IMR-90 (cell line): ENCODE measurements around the gene TBC1D23. TPM values are rescaled to one million over a fixed set of nuclear protein-coding genes. Genes with fewer than 3 reads are reported as not detected.

Source experiments
- ATAC-seq: fragments of 200-7000 bp; cut with Tn5 transposase; 2 replicates; pipeline ENCODE4 v1.9.1; 2020; ENCODE audit warnings: low read depth, mild to moderate bottlenecking, moderate library complexity
- BruUV-seq: library from RNA; stranded (reverse); fragments of 400-500 nt; replicated peaks from 2 replicates; lab custom pipeline; 2021; lab: Mats Ljungman, UMichigan
- CTCF ChIA-PET: fragments of 300-600 bp; formaldehyde crosslinking; extraction: SDS; loops from one replicate; lab custom pipeline; 2021; ENCODE audit warnings: antibody characterized with exemption; lab: Yijun Ruan, JAX
- POLR2A ChIA-PET: fragments of 300-600 bp; sonication (Branson Sonifier 250); formaldehyde crosslinking; loops from one replicate; lab custom pipeline; 2022; ENCODE audit warnings: antibody characterized with exemption; ENCODE audit not compliant: unreplicated experiment; lab: Charles Lee
- DNase-seq: peaks from one replicate; pipeline ENCODE4 v3.0.0; 2013
- H2AFZ ChIP-seq: replicated peaks from 2 replicates; pipeline ENCODE3; 2013; ENCODE audit warnings: low read length, mild to moderate bottlenecking; ENCODE audit not compliant: poor library complexity
- H2AK5ac ChIP-seq: 2 replicates; pipeline ENCODE4 v1.6.1; 2013; ENCODE audit warnings: low read depth, low read length, inconsistent platforms
- H2AK9ac ChIP-seq: replicated peaks from 2 replicates; pipeline ENCODE3; 2013; ENCODE audit warnings: mild to moderate bottlenecking, low read depth, low read length, moderate library complexity; ENCODE audit not compliant: poor library complexity
- H2BK120ac ChIP-seq: 2 replicates; pipeline ENCODE4 v1.6.1; 2013; ENCODE audit warnings: low read depth, low read length, inconsistent platforms
- H2BK15ac ChIP-seq: 3 replicates; pipeline ENCODE4 v1.6.1; 2013; ENCODE audit warnings: low read depth, low read length, inconsistent platforms
- H2BK20ac ChIP-seq: 2 replicates; pipeline ENCODE4 v1.6.1; 2013; ENCODE audit warnings: low read depth, mild to moderate bottlenecking, inconsistent platforms, low read length, moderate library complexity
- H2BK5ac ChIP-seq: 2 replicates; pipeline ENCODE4 v1.6.1; 2013; ENCODE audit warnings: mild to moderate bottlenecking, low read depth, low read length, inconsistent platforms; ENCODE audit not compliant: poor library complexity, severe bottlenecking
- H3K14ac ChIP-seq: replicated peaks from 2 replicates; pipeline ENCODE4 v1.6.1; 2013; ENCODE audit warnings: low read depth, low read length, inconsistent platforms
- H3K18ac ChIP-seq: 2 replicates; pipeline ENCODE4 v1.6.1; 2013; ENCODE audit warnings: low read depth, low read length, control low read depth
- H3K23ac ChIP-seq: 2 replicates; pipeline ENCODE4 v1.6.1; 2013; ENCODE audit warnings: low read depth, low read length, inconsistent platforms
- H3K27ac ChIP-seq: 2 replicates; pipeline ENCODE4 v1.5.1; 2013; ENCODE audit warnings: mild to moderate bottlenecking, control low read depth, low read length; ENCODE audit not compliant: insufficient read depth
- H3K27me3 ChIP-seq: 2 replicates; pipeline ENCODE4 v1.6.1; 2013; ENCODE audit warnings: low read length; ENCODE audit not compliant: control insufficient read depth, insufficient read depth
- H3K36me3 ChIP-seq: 2 replicates; pipeline ENCODE4 v1.6.1; 2013; ENCODE audit warnings: low read length, mixed read lengths; ENCODE audit not compliant: control insufficient read depth, insufficient read depth
- H3K4ac ChIP-seq: 2 replicates; pipeline ENCODE4 v1.6.1; 2013; ENCODE audit warnings: low read depth, low read length, inconsistent platforms
- H3K4me1 ChIP-seq: 2 replicates; pipeline ENCODE4 v1.6.1; 2013; ENCODE audit warnings: low read length, mixed read lengths; ENCODE audit not compliant: control insufficient read depth, insufficient read depth
- H3K4me2 ChIP-seq: 2 replicates; pipeline ENCODE4 v1.6.1; 2013; ENCODE audit warnings: low read depth, mild to moderate bottlenecking, control low read depth, low read length, moderate library complexity
- H3K4me3 ChIP-seq: 2 replicates; pipeline ENCODE4 v1.5.1; 2013; ENCODE audit warnings: low read depth, mild to moderate bottlenecking, control low read depth, low read length, moderate library complexity; ENCODE audit not compliant: insufficient read depth
- H3K56ac ChIP-seq: 2 replicates; pipeline ENCODE4 v1.6.1; 2013; ENCODE audit warnings: low read length, inconsistent platforms; ENCODE audit not compliant: insufficient read depth; ENCODE audit errors: extremely low read depth
- H3K79me1 ChIP-seq, 2 experiments: 2 replicates each; pipeline ENCODE4 v1.6.1; 2013; ENCODE audit warnings: low read length in 2 of 2, inconsistent platforms in 1 of 2, low read depth in 1 of 2
- H3K9ac ChIP-seq: 2 replicates; pipeline ENCODE4 v1.6.1; 2013; ENCODE audit warnings: low read depth, low read length, control low read depth
- H3K9me1 ChIP-seq: 2 replicates; pipeline ENCODE4 v1.6.1; 2013; ENCODE audit warnings: low read length, inconsistent platforms; ENCODE audit not compliant: insufficient read depth
- H3K9me3 ChIP-seq: 2 replicates; pipeline ENCODE4 v1.6.1; 2013; ENCODE audit warnings: low read length; ENCODE audit not compliant: control insufficient read depth, insufficient read depth
- H4K20me1 ChIP-seq: 2 replicates; pipeline ENCODE4 v1.6.1; 2013; ENCODE audit warnings: low read length, inconsistent platforms; ENCODE audit not compliant: insufficient read depth
- H4K5ac ChIP-seq: 2 replicates; pipeline ENCODE4 v1.6.1; 2013; ENCODE audit warnings: mild to moderate bottlenecking, low read depth, low read length, control low read depth
- H4K8ac ChIP-seq, 2 experiments: 2 replicates each; pipeline ENCODE4 v1.6.1; 2013; ENCODE audit warnings: low read depth in 2 of 2, low read length in 2 of 2, control low read depth in 1 of 2, inconsistent platforms in 1 of 2
- H4K91ac ChIP-seq: 2 replicates; pipeline ENCODE4 v1.6.1; 2013; ENCODE audit warnings: low read depth, low read length, inconsistent platforms; ENCODE audit not compliant: insufficient read depth
- BHLHE40 ChIP-seq: fragments of 150-350 bp; IDR thresholded peaks from 2 replicates; pipeline ENCODE4 v1.6.1; 2016; ENCODE audit warnings: mild to moderate bottlenecking, low read depth, low read length
- CEBPB ChIP-seq: IDR thresholded peaks from 2 replicates; pipeline ENCODE4 v1.6.1; 2012; ENCODE audit warnings: low read depth, low read length, improper control_type of control experiment
- CHD1 ChIP-seq: IDR thresholded peaks from 2 replicates; pipeline ENCODE4 v1.6.1; 2012; ENCODE audit warnings: low read depth, low read length, improper control_type of control experiment
- MAFK ChIP-seq: IDR thresholded peaks from 2 replicates; pipeline ENCODE4 v1.6.1; 2012; ENCODE audit warnings: low read depth, low read length, improper control_type of control experiment
- MXI1 ChIP-seq: IDR thresholded peaks from 2 replicates; pipeline ENCODE4 v1.6.1; 2012; ENCODE audit warnings: low read depth, mild to moderate bottlenecking, low read length, moderate library complexity, borderline replicate concordance
- RFX5 ChIP-seq: IDR thresholded peaks from 2 replicates; pipeline ENCODE4 v1.8.0; 2012; ENCODE audit warnings: low read depth, mild to moderate bottlenecking, low read length, moderate library complexity
- USF2 ChIP-seq: fragments of 150-350 bp; IDR thresholded peaks from 2 replicates; pipeline ENCODE4 v1.6.1; 2017; ENCODE audit warnings: mild to moderate bottlenecking, antibody characterized with exemption, low read length, low read depth
- WGBS, 2 experiments: methylation state at CpG; one replicate each; pipeline versions ENCODE4 v1.1.5 to v1.1.7; 2013; ENCODE audit warnings: missing lambda C conversion rate in 2 of 2; ENCODE audit not compliant: insufficient read length in 1 of 2; ENCODE audit errors: extremely low coverage in 2 of 2; 5-methylcytosine and 5-hydroxymethylcytosine counted together
- dilution Hi-C: fragments of 300-500 bp; cut with HindIII; formaldehyde crosslinking; loops from one replicate; pipeline ENCODE4 v1.14.3; 2018; ENCODE audit warnings: low sequenced_read_pairs; ENCODE audit not compliant: unreplicated experiment
- in situ Hi-C: fragments of 300-500 bp; cut with MboI; formaldehyde crosslinking; loops from 3 replicates; pipeline ENCODE4 v1.14.3; 2019; ENCODE audit warnings: low sequenced_read_pairs, inconsistent platforms, mixed read lengths
- intact Hi-C: fragments of 100-400 bp; cut with micrococcal nuclease; formaldehyde crosslinking; loops from 2 replicates; pipeline ENCODE4 v1.10.0; 2022
- polyA plus RNA-seq, 3 experiments: library from polyadenylated mRNA; depleted of rRNA; stranded (reverse); fragments of >200 nt; gene quantifications; 2 replicates each; pipeline ENCODE4 v1.2.3, GENCODE V29; 2012; ENCODE audit warnings: low replicate concordance in 1 of 3
- total RNA-seq: library from RNA; depleted of rRNA; stranded (reverse); fragments of >200 nt; gene quantifications from 2 replicates; pipeline ENCODE4 v1.2.3, GENCODE V29; 2012

TBC1D23 gene
- total and polyA plus RNA-seq, 2 of the 4 experiments (the other 2 are of a cell fraction): 21.2 to 67.0 TPM

- H3K9me1 ChIP-seq: no peaks in the 10 kb centered on the region
- peaks cover 11% of the 10 kb centered on the region for H3K4me1 ChIP-seq
- peak overlapping the region; percentile 99 for H2AK9ac ChIP-seq
- H3K27ac ChIP-seq: peak overlapping the region; percentile 59
- peaks cover 0 to 32% of the 10 kb centered on the region in 2 experiments; a peak in 3 of 4 replicates for H3K79me1 ChIP-seq
- H2BK120ac ChIP-seq: peak overlapping the region; percentile 85
- H2AFZ ChIP-seq: peak overlapping the region; percentile 95
- BruUV-seq: TSS peak; percentile 54
- peak overlapping the region; percentile 91 for H3K4me2 ChIP-seq
- peaks cover 18% of the 10 kb centered on the region; the same call in 1 of the 2 replicates for H4K20me1 ChIP-seq
- H3K14ac ChIP-seq: peak overlapping the region; percentile 85
- H2BK20ac ChIP-seq: peak overlapping the region; percentile 13; the same call in 1 of the 2 replicates
- TF ChIP-seq CHD1: no peak
- no peak for TF ChIP-seq USF2
- no peak for TF ChIP-seq RFX5
- no peak for TF ChIP-seq MAFK
- TF ChIP-seq CEBPB: no peak
- TF ChIP-seq BHLHE40: no peak
- peak; percentile 38; the same call in 1 of the 2 replicates for TF ChIP-seq MXI1
- DNase-seq (peak; percentile 51), ATAC-seq (0 out of 2 replicates have a peak, but pooled peaks have one; percentile 4)
- intact Hi-C loops: no loop called here
- no peaks in the 10 kb centered on the region for H3K27me3 ChIP-seq
- H4K5ac ChIP-seq: peak overlapping the region; percentile 83
- H4K8ac ChIP-seq: peak overlapping the region; percentile 70 to 96
- ChIA-PET CTCF (no interaction called here), POLR2A (interaction anchor here (0.6 to 1.3 kb wide), 10 partner anchors 10 to 623 kb away, joined by 3 to 5 read pairs (median 3); no protein-coding TSS in a partner anchor)
- H4K91ac ChIP-seq: peak overlapping the region; percentile 72
- no peaks in the 10 kb centered on the region for H3K9me3 ChIP-seq
- H2BK5ac ChIP-seq: peak overlapping the region; percentile 89
- H3K36me3 ChIP-seq: no peaks in the 10 kb centered on the region
- peak overlapping the region; percentile 80; the same call in 2 of the 3 replicates for H2BK15ac ChIP-seq
- no peak overlapping the region; the same call in 1 of the 2 replicates for H2AK5ac ChIP-seq
- H3K4ac ChIP-seq: peak overlapping the region; percentile 82
- WGBS, 2 experiments: 47% methylated on average over 3 of the region's 18 CpGs; no CpG with 5 or more reads in 1 of the 2 experiments
- dilution Hi-C loops: no loop called here
- H3K56ac ChIP-seq: peak overlapping the region; percentile 73
- H3K4me3 ChIP-seq: peak overlapping the region; percentile 42; the same call in 1 of the 2 replicates
- H3K18ac ChIP-seq: peak overlapping the region; percentile 71
- peak overlapping the region; percentile 68 for H3K9ac ChIP-seq
- in situ Hi-C loops: no loop called here
- H3K23ac ChIP-seq: peak overlapping the region; percentile 63
These were observed 609 bp upstream of the TBC1D23 start for GRCh38 chr3:100260081-100260684.
